HG02763 (cell line): Measurements from ENCODE around the gene SLC7A10.

Experiments
- ATAC-seq: cut with Tn5 transposase; IDR thresholded peaks from one replicate; pipeline ENCODE4 v1.9.1; 2021; ENCODE audit warnings: mild to moderate bottlenecking, moderate library complexity; ENCODE audit not compliant: unreplicated experiment

SLC7A10 gene

GRCh38 chr19:33255781-33256180 lies 30.1 kb upstream of the SLC7A10 start:
- no peak for ATAC-seq

- no peak for ATAC-seq
Measured at GRCh38 chr19:33254245-33254824, 28.7 kb upstream of the SLC7A10 start.

- no peak for ATAC-seq
Measured at GRCh38 chr19:33252971-33253370, 27.3 kb upstream of the SLC7A10 start.

- ATAC-seq: no peak
Measured at GRCh38 chr19:33252418-33252962, 26.8 kb upstream of the SLC7A10 start.

- ATAC-seq: no peak
Measured at GRCh38 chr19:33251526-33252090, 26.0 kb upstream of the SLC7A10 start.

- ATAC-seq: no peak
Measured at GRCh38 chr19:33251076-33251475, 25.4 kb upstream of the SLC7A10 start.

GRCh38 chr19:33250500-33250899 lies 24.9 kb upstream of the SLC7A10 start:
- ATAC-seq: no peak

- ATAC-seq: no peak
Measured at GRCh38 chr19:33249740-33250366, 24.2 kb upstream of the SLC7A10 start.

- ATAC-seq: no peak
Measured at GRCh38 chr19:33248954-33249613, 23.4 kb upstream of the SLC7A10 start.

- ATAC-seq: no peak
Measured at GRCh38 chr19:33248553-33248953, 22.9 kb upstream of the SLC7A10 start.

- ATAC-seq: no peak
Measured at GRCh38 chr19:33248104-33248503, 22.5 kb upstream of the SLC7A10 start.

- no peak for ATAC-seq
Measured at GRCh38 chr19:33247441-33247819, 21.8 kb upstream of the SLC7A10 start.

GRCh38 chr19:33246709-33247440 lies 21.2 kb upstream of the SLC7A10 start:
- ATAC-seq: no peak

GRCh38 chr19:33245948-33246708 lies 20.5 kb upstream of the SLC7A10 start:
- no peak for ATAC-seq

- ATAC-seq: no peak
Measured at GRCh38 chr19:33242911-33243310, 17.3 kb upstream of the SLC7A10 start.

GRCh38 chr19:33242131-33242530 lies 16.5 kb upstream of the SLC7A10 start:
- ATAC-seq: no peak

- ATAC-seq: no peak
Measured at GRCh38 chr19:33241530-33242101, 16.0 kb upstream of the SLC7A10 start.

GRCh38 chr19:33241091-33241529 lies 15.5 kb upstream of the SLC7A10 start:
- no peak for ATAC-seq

- no peak for ATAC-seq
Measured at GRCh38 chr19:33240181-33240771, 14.6 kb upstream of the SLC7A10 start.
